ENCODE measurements around the gene COPS4. TPM values are rescaled to one million over a fixed set of nuclear protein-coding genes. Genes with fewer than 3 reads are reported as not detected.

COPS4 gene
- total and polyA plus RNA-seq, 10 of the 15 experiments (the other 5 are each of a cell fraction or from before 2014, with no cell fraction given): 34.2 to 159 (median 66.7) TPM

DNA sequence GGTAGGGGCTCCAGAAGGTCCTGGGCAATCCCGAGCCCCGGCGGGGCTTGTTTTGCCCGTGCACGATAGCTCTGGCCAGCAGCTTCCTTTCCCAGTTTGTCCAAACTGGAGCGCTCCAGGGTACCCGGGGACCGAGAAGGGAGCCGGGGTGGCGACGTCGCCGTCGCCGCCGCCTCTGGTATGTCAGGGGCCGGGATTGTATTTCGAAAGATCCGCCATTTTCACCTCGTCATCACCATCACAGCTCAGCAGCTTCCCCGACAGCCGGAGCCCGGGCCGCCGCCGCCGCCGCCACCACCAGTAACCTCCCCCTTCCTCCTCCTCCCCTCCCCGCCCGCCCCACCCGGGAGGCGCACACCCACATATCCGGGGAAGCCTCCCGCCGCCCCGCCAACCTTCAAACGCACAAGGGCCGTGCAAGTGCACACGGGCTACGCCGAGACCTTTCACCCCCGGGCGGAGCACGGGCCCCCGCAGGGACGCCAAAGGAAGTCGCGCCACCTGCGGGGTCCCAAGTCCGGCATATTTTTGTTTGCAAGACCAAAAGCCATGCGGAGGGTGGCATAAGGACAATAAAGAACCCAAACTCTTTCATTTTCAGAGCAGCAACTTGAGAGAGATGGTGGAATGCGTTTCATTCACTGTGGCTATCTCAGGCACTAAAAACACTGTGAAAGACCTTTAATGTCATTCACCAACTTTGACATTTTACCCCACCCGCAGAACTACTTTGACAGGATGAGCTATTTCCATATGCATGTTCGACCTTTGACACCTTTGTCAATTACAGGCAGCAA lies 24.3 kb upstream of the COPS4 start, which contains the start of gene LIN54 (continued):
- TF ChIP-seq, protein P1, sequence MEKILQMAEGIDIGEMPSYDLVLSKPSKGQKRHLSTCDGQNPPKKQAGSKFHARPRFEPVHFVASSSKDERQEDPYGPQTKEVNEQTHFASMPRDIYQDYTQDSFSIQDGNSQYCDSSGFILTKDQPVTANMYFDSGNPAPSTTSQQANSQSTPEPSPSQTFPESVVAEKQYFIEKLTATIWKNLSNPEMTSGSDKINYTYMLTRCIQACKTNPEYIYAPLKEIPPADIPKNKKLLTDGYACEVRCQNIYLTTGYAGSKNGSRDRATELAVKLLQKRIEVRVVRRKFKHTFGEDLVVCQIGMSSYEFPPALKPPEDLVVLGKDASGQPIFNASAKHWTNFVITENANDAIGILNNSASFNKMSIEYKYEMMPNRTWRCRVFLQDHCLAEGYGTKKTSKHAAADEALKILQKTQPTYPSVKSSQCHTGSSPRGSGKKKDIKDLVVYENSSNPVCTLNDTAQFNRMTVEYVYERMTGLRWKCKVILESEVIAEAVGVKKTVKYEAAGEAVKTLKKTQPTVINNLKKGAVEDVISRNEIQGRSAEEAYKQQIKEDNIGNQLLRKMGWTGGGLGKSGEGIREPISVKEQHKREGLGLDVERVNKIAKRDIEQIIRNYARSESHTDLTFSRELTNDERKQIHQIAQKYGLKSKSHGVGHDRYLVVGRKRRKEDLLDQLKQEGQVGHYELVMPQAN (conservative IDR thresholded peaks at IDR 0.05): peak; percentile 97
- TF ChIP-seq KLF5 (IDR thresholded peaks at IDR 0.05; ENCODE audit: partially characterized antibody): no peak
- TF ChIP-seq, protein P2, sequence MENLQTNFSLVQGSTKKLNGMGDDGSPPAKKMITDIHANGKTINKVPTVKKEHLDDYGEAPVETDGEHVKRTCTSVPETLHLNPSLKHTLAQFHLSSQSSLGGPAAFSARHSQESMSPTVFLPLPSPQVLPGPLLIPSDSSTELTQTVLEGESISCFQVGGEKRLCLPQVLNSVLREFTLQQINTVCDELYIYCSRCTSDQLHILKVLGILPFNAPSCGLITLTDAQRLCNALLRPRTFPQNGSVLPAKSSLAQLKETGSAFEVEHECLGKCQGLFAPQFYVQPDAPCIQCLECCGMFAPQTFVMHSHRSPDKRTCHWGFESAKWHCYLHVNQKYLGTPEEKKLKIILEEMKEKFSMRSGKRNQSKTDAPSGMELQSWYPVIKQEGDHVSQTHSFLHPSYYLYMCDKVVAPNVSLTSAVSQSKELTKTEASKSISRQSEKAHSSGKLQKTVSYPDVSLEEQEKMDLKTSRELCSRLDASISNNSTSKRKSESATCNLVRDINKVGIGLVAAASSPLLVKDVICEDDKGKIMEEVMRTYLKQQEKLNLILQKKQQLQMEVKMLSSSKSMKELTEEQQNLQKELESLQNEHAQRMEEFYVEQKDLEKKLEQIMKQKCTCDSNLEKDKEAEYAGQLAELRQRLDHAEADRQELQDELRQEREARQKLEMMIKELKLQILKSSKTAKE (IDR thresholded peaks at IDR 0.05; ENCODE audit: low read depth, poor library complexity, severe bottlenecking): no peak
- TF ChIP-seq RAD21 (IDR thresholded peaks at IDR 0.05; ENCODE audit: insufficient read depth, low read depth, low read length): no peak
- no peak for TF ChIP-seq EP300 (IDR thresholded peaks at IDR 0.05; ENCODE audit: borderline replicate concordance in 1 of 2, control insufficient read depth in 1 of 2, low read depth in 2 of 2, low read length in 2 of 2)
- TF ChIP-seq, protein P3, sequence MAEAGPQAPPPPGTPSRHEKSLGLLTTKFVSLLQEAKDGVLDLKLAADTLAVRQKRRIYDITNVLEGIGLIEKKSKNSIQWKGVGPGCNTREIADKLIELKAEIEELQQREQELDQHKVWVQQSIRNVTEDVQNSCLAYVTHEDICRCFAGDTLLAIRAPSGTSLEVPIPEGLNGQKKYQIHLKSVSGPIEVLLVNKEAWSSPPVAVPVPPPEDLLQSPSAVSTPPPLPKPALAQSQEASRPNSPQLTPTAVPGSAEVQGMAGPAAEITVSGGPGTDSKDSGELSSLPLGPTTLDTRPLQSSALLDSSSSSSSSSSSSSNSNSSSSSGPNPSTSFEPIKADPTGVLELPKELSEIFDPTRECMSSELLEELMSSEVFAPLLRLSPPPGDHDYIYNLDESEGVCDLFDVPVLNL (IDR thresholded peaks at IDR 0.05; ENCODE audit: low read depth, low read length): peak; percentile 80
- TF ChIP-seq, protein P4, sequence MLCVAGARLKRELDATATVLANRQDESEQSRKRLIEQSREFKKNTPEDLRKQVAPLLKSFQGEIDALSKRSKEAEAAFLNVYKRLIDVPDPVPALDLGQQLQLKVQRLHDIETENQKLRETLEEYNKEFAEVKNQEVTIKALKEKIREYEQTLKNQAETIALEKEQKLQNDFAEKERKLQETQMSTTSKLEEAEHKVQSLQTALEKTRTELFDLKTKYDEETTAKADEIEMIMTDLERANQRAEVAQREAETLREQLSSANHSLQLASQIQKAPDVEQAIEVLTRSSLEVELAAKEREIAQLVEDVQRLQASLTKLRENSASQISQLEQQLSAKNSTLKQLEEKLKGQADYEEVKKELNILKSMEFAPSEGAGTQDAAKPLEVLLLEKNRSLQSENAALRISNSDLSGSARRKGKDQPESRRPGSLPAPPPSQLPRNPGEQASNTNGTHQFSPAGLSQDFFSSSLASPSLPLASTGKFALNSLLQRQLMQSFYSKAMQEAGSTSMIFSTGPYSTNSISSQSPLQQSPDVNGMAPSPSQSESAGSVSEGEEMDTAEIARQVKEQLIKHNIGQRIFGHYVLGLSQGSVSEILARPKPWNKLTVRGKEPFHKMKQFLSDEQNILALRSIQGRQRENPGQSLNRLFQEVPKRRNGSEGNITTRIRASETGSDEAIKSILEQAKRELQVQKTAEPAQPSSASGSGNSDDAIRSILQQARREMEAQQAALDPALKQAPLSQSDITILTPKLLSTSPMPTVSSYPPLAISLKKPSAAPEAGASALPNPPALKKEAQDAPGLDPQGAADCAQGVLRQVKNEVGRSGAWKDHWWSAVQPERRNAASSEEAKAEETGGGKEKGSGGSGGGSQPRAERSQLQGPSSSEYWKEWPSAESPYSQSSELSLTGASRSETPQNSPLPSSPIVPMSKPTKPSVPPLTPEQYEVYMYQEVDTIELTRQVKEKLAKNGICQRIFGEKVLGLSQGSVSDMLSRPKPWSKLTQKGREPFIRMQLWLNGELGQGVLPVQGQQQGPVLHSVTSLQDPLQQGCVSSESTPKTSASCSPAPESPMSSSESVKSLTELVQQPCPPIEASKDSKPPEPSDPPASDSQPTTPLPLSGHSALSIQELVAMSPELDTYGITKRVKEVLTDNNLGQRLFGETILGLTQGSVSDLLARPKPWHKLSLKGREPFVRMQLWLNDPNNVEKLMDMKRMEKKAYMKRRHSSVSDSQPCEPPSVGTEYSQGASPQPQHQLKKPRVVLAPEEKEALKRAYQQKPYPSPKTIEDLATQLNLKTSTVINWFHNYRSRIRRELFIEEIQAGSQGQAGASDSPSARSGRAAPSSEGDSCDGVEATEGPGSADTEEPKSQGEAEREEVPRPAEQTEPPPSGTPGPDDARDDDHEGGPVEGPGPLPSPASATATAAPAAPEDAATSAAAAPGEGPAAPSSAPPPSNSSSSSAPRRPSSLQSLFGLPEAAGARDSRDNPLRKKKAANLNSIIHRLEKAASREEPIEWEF (IDR thresholded peaks at IDR 0.05; ENCODE audit: insufficient replicate concordance, low read depth, low read length): no peak
- TF ChIP-seq, protein P5, sequence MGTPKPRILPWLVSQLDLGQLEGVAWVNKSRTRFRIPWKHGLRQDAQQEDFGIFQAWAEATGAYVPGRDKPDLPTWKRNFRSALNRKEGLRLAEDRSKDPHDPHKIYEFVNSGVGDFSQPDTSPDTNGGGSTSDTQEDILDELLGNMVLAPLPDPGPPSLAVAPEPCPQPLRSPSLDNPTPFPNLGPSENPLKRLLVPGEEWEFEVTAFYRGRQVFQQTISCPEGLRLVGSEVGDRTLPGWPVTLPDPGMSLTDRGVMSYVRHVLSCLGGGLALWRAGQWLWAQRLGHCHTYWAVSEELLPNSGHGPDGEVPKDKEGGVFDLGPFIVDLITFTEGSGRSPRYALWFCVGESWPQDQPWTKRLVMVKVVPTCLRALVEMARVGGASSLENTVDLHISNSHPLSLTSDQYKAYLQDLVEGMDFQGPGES (IDR thresholded peaks at IDR 0.05): no peak
- no peak for TF ChIP-seq ATF7 (IDR thresholded peaks at IDR 0.05; ENCODE audit: low read depth)
- TF ChIP-seq NR2C2 (IDR thresholded peaks at IDR 0.05; ENCODE audit: borderline replicate concordance, control insufficient read depth, insufficient read length, low read depth): no peak
- TF ChIP-seq KDM1A (IDR thresholded peaks at IDR 0.05; ENCODE audit: borderline replicate concordance): no peak
- TF ChIP-seq JUND (IDR thresholded peaks at IDR 0.05; ENCODE audit: low read depth, low read length): no peak
- no peak for TF ChIP-seq TCF3 (IDR thresholded peaks at IDR 0.05; ENCODE audit: borderline replicate concordance, insufficient read depth, low read depth, low read length)
- no peak for TF ChIP-seq RELA (IDR thresholded peaks at IDR 0.05; ENCODE audit: borderline replicate concordance, partially characterized antibody)
- no peak for TF ChIP-seq TBL1XR1 (IDR thresholded peaks at IDR 0.05; ENCODE audit: low read depth, low read length)
- no peak for TF ChIP-seq FOS (IDR thresholded peaks at IDR 0.05; ENCODE audit: borderline replicate concordance, extremely low read depth, insufficient read length)
- no peak; the same call in 1 of the 2 replicates for TF ChIP-seq HCFC1 (IDR thresholded peaks at IDR 0.05; ENCODE audit: low read length)

All from GM12878 (cell line).